K562 (cell line): ENCODE measurements around the gene LITAF. TPM values are rescaled to one million over a fixed set of nuclear protein-coding genes. Genes with fewer than 3 reads are reported as not detected.
A peak's percentile ranks its signal among the peaks of the same experiment; 100 is the strongest.

Source experiments
- BRD4 ChIP-seq: fragments of 200-600 bp; sonication (generic); IDR thresholded peaks from 2 replicates; pipeline ENCODE4 v1.6.1; 2017; ENCODE audit warnings: inconsistent platforms
- E2F5 ChIP-seq: sonication (generic); formaldehyde crosslinking; IDR thresholded peaks from 2 replicates; pipeline ENCODE4 v1.8.0; 2022; ENCODE audit warnings: mild to moderate bottlenecking, missing genetic modification reagents
- MEF2A ChIP-seq: IDR thresholded peaks from 2 replicates; pipeline ENCODE4 v1.6.1; 2011; ENCODE audit warnings: low read depth, mild to moderate bottlenecking, low read length, moderate library complexity; ENCODE audit not compliant: control insufficient read depth
- PTTG1 ChIP-seq: fragments of 450-650 bp; IDR thresholded peaks from 2 replicates; pipeline ENCODE4 v1.6.1; 2016; ENCODE audit warnings: low read depth, mild to moderate bottlenecking, missing genetic modification characterization, missing compliant biosample characterization
- RBBP5 ChIP-seq: fragments of 200-600 bp; sonication (generic); IDR thresholded peaks from 2 replicates; pipeline ENCODE4 v1.6.1; 2012; ENCODE audit warnings: borderline replicate concordance, mild to moderate bottlenecking, low read length, control low read depth, inconsistent platforms; ENCODE audit not compliant: insufficient read depth, poor library complexity, severe bottlenecking
- RUNX1 ChIP-seq: sonication (generic); IDR thresholded peaks from 2 replicates; pipeline ENCODE4 v1.6.1; 2016; ENCODE audit warnings: antibody characterized with exemption, low read depth
- ZNF41 ChIP-seq: fragments of 250-450 bp; sonication (Bioruptor Pico); conservative IDR thresholded peaks from 2 replicates; pipeline ENCODE4 v1.4.0; 2020; ENCODE audit warnings: mild to moderate bottlenecking
- ZNF586 ChIP-seq: fragments of 450-650 bp; formaldehyde crosslinking; conservative IDR thresholded peaks from 2 replicates; pipeline ENCODE4 v1.4.0; 2020; ENCODE audit warnings: mild to moderate bottlenecking, moderate library complexity
- ZNF778 ChIP-seq: fragments of 450-650 bp; formaldehyde crosslinking; IDR thresholded peaks from 2 replicates; pipeline ENCODE4 v1.4.0; 2020; ENCODE audit warnings: mild to moderate bottlenecking, moderate library complexity
- polyA plus RNA-seq, 8 experiments: library from polyadenylated mRNA; depleted of rRNA in 4 of 8; stranded (reverse) in 5 of 8; unstranded in 3 of 8; fragments of >200 nt; fragmentation: Nextera tagmentation in 2 of 8; fragmentation: Illumina TruSeq in 1 of 8; extraction: Ambion mirVana in 2 of 8; extraction: Trizol in 1 of 8; gene quantifications; 2 replicates each; pipeline versions ENCODE4 v1.2.1 to v1.2.3, GENCODE V29; 2011 to 2014; ENCODE audit warnings: inconsistent platforms in 1 of 8, missing spikeins in 1 of 8
- total RNA-seq, 7 experiments: library from RNA; depleted of rRNA in 6 of 7; stranded (reverse); fragments of >200 nt in 6 of 7; fragmentation: Illumina TruSeq in 2 of 7; extraction: Trizol in 2 of 7; gene quantifications; 2 replicates each; pipeline versions ENCODE4 v1.2.1 to v1.2.3, GENCODE V29; 2011 to 2021; ENCODE audit warnings: low replicate concordance in 1 of 7
- TF ChIP-seq, protein P1 (sequence below), 2 experiments: fragments of 450-650 bp; IDR thresholded peaks; 2 replicates each; pipeline ENCODE4 v1.6.1; 2018; ENCODE audit warnings: mild to moderate bottlenecking in 2 of 2, low read depth in 1 of 2; ENCODE audit not compliant: partially characterized antibody in 2 of 2
- TF ChIP-seq, protein P2 (sequence below): sonication (generic); formaldehyde crosslinking; IDR thresholded peaks from 2 replicates; pipeline ENCODE4 v1.8.0; 2023; ENCODE audit warnings: missing genetic modification reagents, mild to moderate bottlenecking, borderline replicate concordance
- TF ChIP-seq, protein P3 (sequence below): fragments of 450-650 bp; IDR thresholded peaks from 2 replicates; pipeline ENCODE4 v1.6.1; 2017; ENCODE audit warnings: mild to moderate bottlenecking, moderate library complexity

The LITAF gene
- total and polyA plus RNA-seq, 9 of the 15 experiments (the other 6 are each of a cell fraction or from before 2014, with no cell fraction given) = 4.1 to 17.8 (median 11.9) TPM

GRCh38 chr16:11627822-11628457, 41.2 kb upstream of the LITAF start (continued):
- no peak for TF ChIP-seq MEF2A
- no peak for TF ChIP-seq ZNF778 (CRISPR knock-in tag)
- no peak for TF ChIP-seq RUNX1
- TF ChIP-seq, protein P1, sequence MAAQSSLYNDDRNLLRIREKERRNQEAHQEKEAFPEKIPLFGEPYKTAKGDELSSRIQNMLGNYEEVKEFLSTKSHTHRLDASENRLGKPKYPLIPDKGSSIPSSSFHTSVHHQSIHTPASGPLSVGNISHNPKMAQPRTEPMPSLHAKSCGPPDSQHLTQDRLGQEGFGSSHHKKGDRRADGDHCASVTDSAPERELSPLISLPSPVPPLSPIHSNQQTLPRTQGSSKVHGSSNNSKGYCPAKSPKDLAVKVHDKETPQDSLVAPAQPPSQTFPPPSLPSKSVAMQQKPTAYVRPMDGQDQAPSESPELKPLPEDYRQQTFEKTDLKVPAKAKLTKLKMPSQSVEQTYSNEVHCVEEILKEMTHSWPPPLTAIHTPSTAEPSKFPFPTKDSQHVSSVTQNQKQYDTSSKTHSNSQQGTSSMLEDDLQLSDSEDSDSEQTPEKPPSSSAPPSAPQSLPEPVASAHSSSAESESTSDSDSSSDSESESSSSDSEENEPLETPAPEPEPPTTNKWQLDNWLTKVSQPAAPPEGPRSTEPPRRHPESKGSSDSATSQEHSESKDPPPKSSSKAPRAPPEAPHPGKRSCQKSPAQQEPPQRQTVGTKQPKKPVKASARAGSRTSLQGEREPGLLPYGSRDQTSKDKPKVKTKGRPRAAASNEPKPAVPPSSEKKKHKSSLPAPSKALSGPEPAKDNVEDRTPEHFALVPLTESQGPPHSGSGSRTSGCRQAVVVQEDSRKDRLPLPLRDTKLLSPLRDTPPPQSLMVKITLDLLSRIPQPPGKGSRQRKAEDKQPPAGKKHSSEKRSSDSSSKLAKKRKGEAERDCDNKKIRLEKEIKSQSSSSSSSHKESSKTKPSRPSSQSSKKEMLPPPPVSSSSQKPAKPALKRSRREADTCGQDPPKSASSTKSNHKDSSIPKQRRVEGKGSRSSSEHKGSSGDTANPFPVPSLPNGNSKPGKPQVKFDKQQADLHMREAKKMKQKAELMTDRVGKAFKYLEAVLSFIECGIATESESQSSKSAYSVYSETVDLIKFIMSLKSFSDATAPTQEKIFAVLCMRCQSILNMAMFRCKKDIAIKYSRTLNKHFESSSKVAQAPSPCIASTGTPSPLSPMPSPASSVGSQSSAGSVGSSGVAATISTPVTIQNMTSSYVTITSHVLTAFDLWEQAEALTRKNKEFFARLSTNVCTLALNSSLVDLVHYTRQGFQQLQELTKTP (IDR thresholded peaks at IDR 0.05; ENCODE audit: low read depth in 1 of 2, partially characterized antibody in 2 of 2) = peak; percentile 67 to 88
- TF ChIP-seq, protein P2, sequence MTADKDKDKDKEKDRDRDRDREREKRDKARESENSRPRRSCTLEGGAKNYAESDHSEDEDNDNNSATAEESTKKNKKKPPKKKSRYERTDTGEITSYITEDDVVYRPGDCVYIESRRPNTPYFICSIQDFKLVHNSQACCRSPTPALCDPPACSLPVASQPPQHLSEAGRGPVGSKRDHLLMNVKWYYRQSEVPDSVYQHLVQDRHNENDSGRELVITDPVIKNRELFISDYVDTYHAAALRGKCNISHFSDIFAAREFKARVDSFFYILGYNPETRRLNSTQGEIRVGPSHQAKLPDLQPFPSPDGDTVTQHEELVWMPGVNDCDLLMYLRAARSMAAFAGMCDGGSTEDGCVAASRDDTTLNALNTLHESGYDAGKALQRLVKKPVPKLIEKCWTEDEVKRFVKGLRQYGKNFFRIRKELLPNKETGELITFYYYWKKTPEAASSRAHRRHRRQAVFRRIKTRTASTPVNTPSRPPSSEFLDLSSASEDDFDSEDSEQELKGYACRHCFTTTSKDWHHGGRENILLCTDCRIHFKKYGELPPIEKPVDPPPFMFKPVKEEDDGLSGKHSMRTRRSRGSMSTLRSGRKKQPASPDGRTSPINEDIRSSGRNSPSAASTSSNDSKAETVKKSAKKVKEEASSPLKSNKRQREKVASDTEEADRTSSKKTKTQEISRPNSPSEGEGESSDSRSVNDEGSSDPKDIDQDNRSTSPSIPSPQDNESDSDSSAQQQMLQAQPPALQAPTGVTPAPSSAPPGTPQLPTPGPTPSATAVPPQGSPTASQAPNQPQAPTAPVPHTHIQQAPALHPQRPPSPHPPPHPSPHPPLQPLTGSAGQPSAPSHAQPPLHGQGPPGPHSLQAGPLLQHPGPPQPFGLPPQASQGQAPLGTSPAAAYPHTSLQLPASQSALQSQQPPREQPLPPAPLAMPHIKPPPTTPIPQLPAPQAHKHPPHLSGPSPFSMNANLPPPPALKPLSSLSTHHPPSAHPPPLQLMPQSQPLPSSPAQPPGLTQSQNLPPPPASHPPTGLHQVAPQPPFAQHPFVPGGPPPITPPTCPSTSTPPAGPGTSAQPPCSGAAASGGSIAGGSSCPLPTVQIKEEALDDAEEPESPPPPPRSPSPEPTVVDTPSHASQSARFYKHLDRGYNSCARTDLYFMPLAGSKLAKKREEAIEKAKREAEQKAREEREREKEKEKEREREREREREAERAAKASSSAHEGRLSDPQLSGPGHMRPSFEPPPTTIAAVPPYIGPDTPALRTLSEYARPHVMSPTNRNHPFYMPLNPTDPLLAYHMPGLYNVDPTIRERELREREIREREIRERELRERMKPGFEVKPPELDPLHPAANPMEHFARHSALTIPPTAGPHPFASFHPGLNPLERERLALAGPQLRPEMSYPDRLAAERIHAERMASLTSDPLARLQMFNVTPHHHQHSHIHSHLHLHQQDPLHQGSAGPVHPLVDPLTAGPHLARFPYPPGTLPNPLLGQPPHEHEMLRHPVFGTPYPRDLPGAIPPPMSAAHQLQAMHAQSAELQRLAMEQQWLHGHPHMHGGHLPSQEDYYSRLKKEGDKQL = no peak
- no peak for TF ChIP-seq BRD4
- TF ChIP-seq PTTG1 = no peak
- no peak for TF ChIP-seq E2F5 (CRISPR knock-in tag)
- TF ChIP-seq ZNF41 (CRISPR knock-in tag) = no peak
- no peak for TF ChIP-seq ZNF586
- TF ChIP-seq, protein P3, sequence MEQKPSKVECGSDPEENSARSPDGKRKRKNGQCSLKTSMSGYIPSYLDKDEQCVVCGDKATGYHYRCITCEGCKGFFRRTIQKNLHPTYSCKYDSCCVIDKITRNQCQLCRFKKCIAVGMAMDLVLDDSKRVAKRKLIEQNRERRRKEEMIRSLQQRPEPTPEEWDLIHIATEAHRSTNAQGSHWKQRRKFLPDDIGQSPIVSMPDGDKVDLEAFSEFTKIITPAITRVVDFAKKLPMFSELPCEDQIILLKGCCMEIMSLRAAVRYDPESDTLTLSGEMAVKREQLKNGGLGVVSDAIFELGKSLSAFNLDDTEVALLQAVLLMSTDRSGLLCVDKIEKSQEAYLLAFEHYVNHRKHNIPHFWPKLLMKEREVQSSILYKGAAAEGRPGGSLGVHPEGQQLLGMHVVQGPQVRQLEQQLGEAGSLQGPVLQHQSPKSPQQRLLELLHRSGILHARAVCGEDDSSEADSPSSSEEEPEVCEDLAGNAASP = no peak
- TF ChIP-seq RBBP5 = peak; percentile 42
